IMR-90 (cell line): ENCODE measurements around the gene PILRB. TPM values are rescaled to one million over a fixed set of nuclear protein-coding genes. Genes with fewer than 3 reads are reported as not detected.
"Not testable (repeated sequence)": the region's sequence is repeated elsewhere in the genome, so short reads cannot be mapped to it uniquely, and the experiment has no call there.

Experiments used
- ATAC-seq: fragments of 200-7000 bp; cut with Tn5 transposase; 2 replicates; pipeline ENCODE4 v1.9.1; 2020; ENCODE audit warnings: low read depth, mild to moderate bottlenecking, moderate library complexity
- BruUV-seq: library from RNA; stranded (reverse); fragments of 400-500 nt; replicated peaks from 2 replicates; lab custom pipeline; 2021; lab: Mats Ljungman, UMichigan
- CTCF ChIA-PET: fragments of 300-600 bp; formaldehyde crosslinking; extraction: SDS; loops from one replicate; lab custom pipeline; 2021; ENCODE audit warnings: antibody characterized with exemption; lab: Yijun Ruan, JAX
- POLR2A ChIA-PET: fragments of 300-600 bp; sonication (Branson Sonifier 250); formaldehyde crosslinking; loops from one replicate; lab custom pipeline; 2022; ENCODE audit warnings: antibody characterized with exemption; ENCODE audit not compliant: unreplicated experiment; lab: Charles Lee
- DNase-seq: peaks from one replicate; pipeline ENCODE4 v3.0.0; 2013
- H2AFZ ChIP-seq: replicated peaks from 2 replicates; pipeline ENCODE3; 2013; ENCODE audit warnings: low read length, mild to moderate bottlenecking; ENCODE audit not compliant: poor library complexity
- H2AK5ac ChIP-seq: 2 replicates; pipeline ENCODE4 v1.6.1; 2013; ENCODE audit warnings: low read depth, low read length, inconsistent platforms
- H2AK9ac ChIP-seq: replicated peaks from 2 replicates; pipeline ENCODE3; 2013; ENCODE audit warnings: mild to moderate bottlenecking, low read depth, low read length, moderate library complexity; ENCODE audit not compliant: poor library complexity
- H2BK120ac ChIP-seq: 2 replicates; pipeline ENCODE4 v1.6.1; 2013; ENCODE audit warnings: low read depth, low read length, inconsistent platforms
- H2BK15ac ChIP-seq: 3 replicates; pipeline ENCODE4 v1.6.1; 2013; ENCODE audit warnings: low read depth, low read length, inconsistent platforms
- H2BK20ac ChIP-seq: 2 replicates; pipeline ENCODE4 v1.6.1; 2013; ENCODE audit warnings: low read depth, mild to moderate bottlenecking, inconsistent platforms, low read length, moderate library complexity
- H2BK5ac ChIP-seq: 2 replicates; pipeline ENCODE4 v1.6.1; 2013; ENCODE audit warnings: mild to moderate bottlenecking, low read depth, low read length, inconsistent platforms; ENCODE audit not compliant: poor library complexity, severe bottlenecking
- H3K14ac ChIP-seq: replicated peaks from 2 replicates; pipeline ENCODE4 v1.6.1; 2013; ENCODE audit warnings: low read depth, low read length, inconsistent platforms
- H3K18ac ChIP-seq: 2 replicates; pipeline ENCODE4 v1.6.1; 2013; ENCODE audit warnings: low read depth, low read length, control low read depth
- H3K23ac ChIP-seq: 2 replicates; pipeline ENCODE4 v1.6.1; 2013; ENCODE audit warnings: low read depth, low read length, inconsistent platforms
- H3K27ac ChIP-seq: 2 replicates; pipeline ENCODE4 v1.5.1; 2013; ENCODE audit warnings: mild to moderate bottlenecking, control low read depth, low read length; ENCODE audit not compliant: insufficient read depth
- H3K27me3 ChIP-seq: 2 replicates; pipeline ENCODE4 v1.6.1; 2013; ENCODE audit warnings: low read length; ENCODE audit not compliant: control insufficient read depth, insufficient read depth
- H3K36me3 ChIP-seq: 2 replicates; pipeline ENCODE4 v1.6.1; 2013; ENCODE audit warnings: low read length, mixed read lengths; ENCODE audit not compliant: control insufficient read depth, insufficient read depth
- H3K4ac ChIP-seq: 2 replicates; pipeline ENCODE4 v1.6.1; 2013; ENCODE audit warnings: low read depth, low read length, inconsistent platforms
- H3K4me1 ChIP-seq: 2 replicates; pipeline ENCODE4 v1.6.1; 2013; ENCODE audit warnings: low read length, mixed read lengths; ENCODE audit not compliant: control insufficient read depth, insufficient read depth
- H3K4me2 ChIP-seq: 2 replicates; pipeline ENCODE4 v1.6.1; 2013; ENCODE audit warnings: low read depth, mild to moderate bottlenecking, control low read depth, low read length, moderate library complexity
- H3K4me3 ChIP-seq: 2 replicates; pipeline ENCODE4 v1.5.1; 2013; ENCODE audit warnings: low read depth, mild to moderate bottlenecking, control low read depth, low read length, moderate library complexity; ENCODE audit not compliant: insufficient read depth
- H3K56ac ChIP-seq: 2 replicates; pipeline ENCODE4 v1.6.1; 2013; ENCODE audit warnings: low read length, inconsistent platforms; ENCODE audit not compliant: insufficient read depth; ENCODE audit errors: extremely low read depth
- H3K79me1 ChIP-seq, 2 experiments: 2 replicates each; pipeline ENCODE4 v1.6.1; 2013; ENCODE audit warnings: low read length in 2 of 2, inconsistent platforms in 1 of 2, low read depth in 1 of 2
- H3K9ac ChIP-seq: 2 replicates; pipeline ENCODE4 v1.6.1; 2013; ENCODE audit warnings: low read depth, low read length, control low read depth
- H3K9me1 ChIP-seq: 2 replicates; pipeline ENCODE4 v1.6.1; 2013; ENCODE audit warnings: low read length, inconsistent platforms; ENCODE audit not compliant: insufficient read depth
- H3K9me3 ChIP-seq: 2 replicates; pipeline ENCODE4 v1.6.1; 2013; ENCODE audit warnings: low read length; ENCODE audit not compliant: control insufficient read depth, insufficient read depth
- H4K20me1 ChIP-seq: 2 replicates; pipeline ENCODE4 v1.6.1; 2013; ENCODE audit warnings: low read length, inconsistent platforms; ENCODE audit not compliant: insufficient read depth
- H4K5ac ChIP-seq: 2 replicates; pipeline ENCODE4 v1.6.1; 2013; ENCODE audit warnings: mild to moderate bottlenecking, low read depth, low read length, control low read depth
- H4K8ac ChIP-seq, 2 experiments: 2 replicates each; pipeline ENCODE4 v1.6.1; 2013; ENCODE audit warnings: low read depth in 2 of 2, low read length in 2 of 2, control low read depth in 1 of 2, inconsistent platforms in 1 of 2
- H4K91ac ChIP-seq: 2 replicates; pipeline ENCODE4 v1.6.1; 2013; ENCODE audit warnings: low read depth, low read length, inconsistent platforms; ENCODE audit not compliant: insufficient read depth
- MAZ ChIP-seq: IDR thresholded peaks from 2 replicates; pipeline ENCODE4 v1.6.1; 2012; ENCODE audit warnings: low read depth, mild to moderate bottlenecking, low read length, improper control_type of control experiment, moderate library complexity, borderline replicate concordance
- POLR2A ChIP-seq: IDR thresholded peaks from 2 replicates; pipeline ENCODE4 v1.6.1; 2012; ENCODE audit warnings: mild to moderate bottlenecking, low read depth, low read length
- WGBS, 2 experiments: methylation state at CpG; one replicate each; pipeline versions ENCODE4 v1.1.5 to v1.1.7; 2013; ENCODE audit warnings: missing lambda C conversion rate in 2 of 2; ENCODE audit not compliant: insufficient read length in 1 of 2; ENCODE audit errors: extremely low coverage in 2 of 2; 5-methylcytosine and 5-hydroxymethylcytosine counted together
- dilution Hi-C: fragments of 300-500 bp; cut with HindIII; formaldehyde crosslinking; loops from one replicate; pipeline ENCODE4 v1.14.3; 2018; ENCODE audit warnings: low sequenced_read_pairs; ENCODE audit not compliant: unreplicated experiment
- in situ Hi-C: fragments of 300-500 bp; cut with MboI; formaldehyde crosslinking; loops from 3 replicates; pipeline ENCODE4 v1.14.3; 2019; ENCODE audit warnings: low sequenced_read_pairs, inconsistent platforms, mixed read lengths
- intact Hi-C: fragments of 100-400 bp; cut with micrococcal nuclease; formaldehyde crosslinking; loops from 2 replicates; pipeline ENCODE4 v1.10.0; 2022
- polyA plus RNA-seq, 3 experiments: library from polyadenylated mRNA; depleted of rRNA; stranded (reverse); fragments of >200 nt; gene quantifications; 2 replicates each; pipeline ENCODE4 v1.2.3, GENCODE V29; 2012; ENCODE audit warnings: low replicate concordance in 1 of 3
- total RNA-seq: library from RNA; depleted of rRNA; stranded (reverse); fragments of >200 nt; gene quantifications from 2 replicates; pipeline ENCODE4 v1.2.3, GENCODE V29; 2012

PILRB gene
- total and polyA plus RNA-seq, 2 of the 4 experiments (the other 2 are of a cell fraction) = 3.4 to 22.2 TPM

DNA sequence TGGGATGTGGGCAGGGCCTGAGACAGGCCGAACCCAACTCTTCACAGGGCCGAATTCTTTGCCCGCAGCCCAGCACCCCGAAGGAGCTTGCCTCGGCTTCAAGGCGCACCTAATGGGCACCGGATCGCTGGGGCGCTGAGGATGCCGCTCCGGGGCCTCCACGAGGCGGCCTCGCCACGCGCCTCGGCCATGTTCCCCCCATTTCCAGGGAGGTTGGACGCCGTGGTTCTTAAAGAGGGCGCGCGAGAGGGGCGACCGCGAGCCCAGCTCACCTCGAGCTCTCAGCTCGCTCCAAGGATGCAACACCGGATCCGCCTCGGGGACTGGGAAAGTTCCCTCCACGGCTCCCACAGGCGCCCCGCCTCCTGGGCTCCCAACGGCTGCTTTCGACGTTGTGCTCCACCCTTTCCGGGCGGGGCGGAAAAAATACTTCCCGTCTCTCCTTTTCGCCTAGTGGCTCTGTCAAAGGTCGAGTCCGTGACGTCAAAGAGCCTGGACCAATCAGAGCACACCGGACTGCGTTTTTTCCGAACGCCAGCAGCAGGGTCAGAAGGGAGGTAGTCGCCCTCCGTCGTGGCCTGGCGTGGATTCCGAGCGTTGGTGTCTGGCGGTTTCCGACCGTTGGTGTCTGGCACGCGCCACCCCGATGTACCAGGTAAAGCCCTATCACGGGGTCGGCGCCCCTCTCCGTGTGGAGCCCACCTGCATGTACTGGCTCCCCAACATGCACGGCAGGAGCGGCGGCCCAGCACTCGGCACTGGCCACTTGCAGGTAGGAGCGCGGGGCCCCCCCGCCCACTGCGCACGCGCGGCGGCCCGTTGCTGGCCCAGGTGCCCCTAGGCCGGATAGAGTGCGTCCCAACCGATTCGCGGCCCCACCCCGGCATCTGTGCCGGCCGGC is 22.1 kb upstream of the PILRB start:
- TF ChIP-seq POLR2A (peak; percentile 94), MAZ (peak; percentile 37; the same call in 1 of the 2 replicates)
- H3K14ac ChIP-seq = peak overlapping the region; percentile 37; the same call in 1 of the 2 replicates
- 0% methylated on average over 21 of the region's 85 CpGs; no CpG with 5 or more reads in 1 of the 2 experiments for WGBS, 2 experiments
- H4K5ac ChIP-seq, H3K27me3 ChIP-seq, BruUV-seq, H3K23ac ChIP-seq, H2BK20ac ChIP-seq, POLR2A ChIA-PET, H3K18ac ChIP-seq, H3K9me3 ChIP-seq, H4K20me1 ChIP-seq, dilution Hi-C loops, H3K56ac ChIP-seq, H3K4me2 ChIP-seq, H3K79me1 ChIP-seq, intact Hi-C loops, H2AK9ac ChIP-seq, H3K36me3 ChIP-seq, in situ Hi-C loops, H3K9me1 ChIP-seq, H2BK15ac ChIP-seq, H3K4me1 ChIP-seq, CTCF ChIA-PET: not testable (repeated sequence)
- peak overlapping the region in 1 of 2 experiments; percentile 80; a peak in 2 of 4 replicates for H4K8ac ChIP-seq
- peak overlapping the region; percentile 83 for H3K4ac ChIP-seq
- peak overlapping the region; percentile 50 for H3K27ac ChIP-seq
- H4K91ac ChIP-seq = peak overlapping the region; percentile 46; the same call in 1 of the 2 replicates
- peak overlapping the region; percentile 93 for H2AFZ ChIP-seq
- DNase-seq (peak; percentile 91), ATAC-seq (peak; percentile 98)
- H2AK5ac ChIP-seq = peak overlapping the region; percentile 87; the same call in 1 of the 2 replicates
- H2BK120ac ChIP-seq = peak overlapping the region; percentile 23; the same call in 1 of the 2 replicates
- H3K4me3 ChIP-seq = peak overlapping the region; percentile 62
- H3K9ac ChIP-seq = peak overlapping the region; percentile 59
- H2BK5ac ChIP-seq = peak overlapping the region; percentile 66

GRCh38 chr7:100338083-100338696 is 19.7 kb upstream of the PILRB start:
- H3K9me1 ChIP-seq, dilution Hi-C loops, H4K91ac ChIP-seq, H2AK9ac ChIP-seq, H3K9me3 ChIP-seq, H3K4me2 ChIP-seq, H2AFZ ChIP-seq, H2BK15ac ChIP-seq, H3K18ac ChIP-seq, H3K4me3 ChIP-seq, H2AK5ac ChIP-seq, H3K4me1 ChIP-seq, BruUV-seq, in situ Hi-C loops, H3K14ac ChIP-seq, H2BK120ac ChIP-seq, H2BK20ac ChIP-seq, H3K27me3 ChIP-seq, H4K8ac ChIP-seq, intact Hi-C loops, H3K27ac ChIP-seq, H4K20me1 ChIP-seq, CTCF ChIA-PET, H3K56ac ChIP-seq, H3K4ac ChIP-seq, DNase-seq, H2BK5ac ChIP-seq, H4K5ac ChIP-seq, ATAC-seq, H3K9ac ChIP-seq, H3K36me3 ChIP-seq, POLR2A ChIA-PET, H3K23ac ChIP-seq: not testable (repeated sequence)
- 81% methylated on average over 6 of the region's 15 CpGs; no CpG with 5 or more reads in 1 of the 2 experiments for WGBS, 2 experiments
- peaks cover 7 to 17% of the 10 kb centered on the region in 2 experiments for H3K79me1 ChIP-seq
